H7 (cell line): ENCODE results near the gene PLPPR3. TPM values are rescaled to one million over a fixed set of nuclear protein-coding genes. Genes with fewer than 3 reads are reported as not detected.
A peak's percentile ranks its signal among the peaks of the same experiment; 100 is the strongest.
"Not testable (repeated sequence)": the region's sequence is repeated elsewhere in the genome, so short reads cannot be mapped to it uniquely, and the experiment has no call there.

ENCODE experiments used
- DNase-seq: peaks from one replicate; pipeline ENCODE4 v3.0.0; 2012
- H3K27me3 ChIP-seq: 2 replicates; pipeline ENCODE4 v1.6.0; 2011; ENCODE audit warnings: mild to moderate bottlenecking, low read length; ENCODE audit not compliant: control insufficient read depth, insufficient read depth
- H3K36me3 ChIP-seq: replicated peaks from 2 replicates; pipeline ENCODE4 v1.5.1; 2011; ENCODE audit warnings: low read length; ENCODE audit not compliant: control insufficient read depth, insufficient read depth
- H3K4me3 ChIP-seq: 2 replicates; pipeline ENCODE4 v1.5.1; 2011; ENCODE audit warnings: low read depth, mild to moderate bottlenecking, control low read depth, low read length, moderate library complexity; ENCODE audit not compliant: insufficient read depth
- total RNA-seq: library from RNA; depleted of rRNA; stranded (reverse); fragments of >200 nt; shearing (Covaris generic); gene quantifications from 2 replicates; pipeline ENCODE4 v1.2.3, GENCODE V29; 2014

PLPPR3 gene
- total RNA-seq, 1 experiment from 2014 or later = 52.0 TPM

DNA sequence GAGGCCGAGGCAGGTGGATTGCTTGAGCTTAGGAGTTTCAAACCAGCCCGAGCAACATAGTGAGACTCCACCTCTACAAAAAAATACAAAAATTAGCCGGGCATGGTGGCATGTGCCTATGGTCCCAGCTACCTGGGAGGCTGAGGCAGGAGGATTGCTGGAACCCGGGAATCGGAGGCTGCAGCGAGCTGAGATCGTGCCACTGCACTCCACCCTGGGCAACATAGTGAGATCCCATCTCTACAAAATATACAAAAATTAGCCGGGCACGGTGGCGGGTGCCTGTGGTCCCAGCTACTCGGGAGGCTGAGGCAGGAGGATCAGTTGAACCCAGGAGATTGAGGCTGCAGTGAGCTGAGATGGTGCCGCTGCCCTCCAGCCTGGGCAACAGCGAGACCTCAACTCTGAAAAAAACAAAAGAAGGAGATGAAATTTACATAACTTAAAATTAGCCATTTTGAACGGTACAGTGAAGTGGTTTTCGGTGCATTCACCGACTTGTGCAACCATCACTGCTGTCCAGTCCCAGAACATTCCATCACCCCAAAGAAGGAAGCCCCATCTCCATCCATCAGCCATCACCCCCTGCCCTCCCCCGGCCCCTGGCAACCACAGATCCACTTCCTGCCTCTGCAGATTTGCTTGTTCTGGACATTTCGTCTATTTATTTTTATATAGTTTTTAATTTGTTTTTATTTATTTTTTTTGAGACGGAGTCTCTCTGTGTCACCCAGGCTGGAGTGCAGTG, 4.3 kb upstream of the PLPPR3 start:
- Histone ChIP-seq H3K27me3 (no peaks in the 10 kb centered on the region), H3K36me3 (no peaks in the 10 kb centered on the region), H3K4me3 (no peak overlapping the region)
- DNase-seq = peak; percentile 16

DNA sequence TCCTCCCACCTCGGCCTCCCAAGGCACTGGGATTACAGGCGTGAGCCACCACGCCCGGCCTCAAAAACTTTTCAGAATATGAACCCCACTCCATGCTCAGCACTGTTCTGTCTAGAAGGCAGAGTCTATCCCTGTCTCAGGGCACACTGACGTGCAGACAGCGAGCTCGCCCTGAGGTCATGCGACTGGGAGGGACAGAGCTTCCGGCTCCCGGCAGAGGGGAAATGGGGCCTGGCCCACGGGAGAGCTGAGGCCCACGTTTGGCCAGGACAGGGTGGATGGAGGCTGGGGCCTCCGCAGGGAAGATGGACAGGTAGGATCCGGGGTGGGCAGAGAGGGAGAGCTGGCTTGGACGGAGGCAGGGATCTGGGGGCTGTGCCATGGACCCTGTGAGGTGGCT, 3.1 kb upstream of the PLPPR3 start:
- DNase-seq = peak; percentile 47
- no peaks in the 10 kb centered on the region for H3K36me3 ChIP-seq
- no peak overlapping the region for H3K4me3 ChIP-seq
- no peaks in the 10 kb centered on the region; the same call in 1 of the 2 replicates for H3K27me3 ChIP-seq

DNA sequence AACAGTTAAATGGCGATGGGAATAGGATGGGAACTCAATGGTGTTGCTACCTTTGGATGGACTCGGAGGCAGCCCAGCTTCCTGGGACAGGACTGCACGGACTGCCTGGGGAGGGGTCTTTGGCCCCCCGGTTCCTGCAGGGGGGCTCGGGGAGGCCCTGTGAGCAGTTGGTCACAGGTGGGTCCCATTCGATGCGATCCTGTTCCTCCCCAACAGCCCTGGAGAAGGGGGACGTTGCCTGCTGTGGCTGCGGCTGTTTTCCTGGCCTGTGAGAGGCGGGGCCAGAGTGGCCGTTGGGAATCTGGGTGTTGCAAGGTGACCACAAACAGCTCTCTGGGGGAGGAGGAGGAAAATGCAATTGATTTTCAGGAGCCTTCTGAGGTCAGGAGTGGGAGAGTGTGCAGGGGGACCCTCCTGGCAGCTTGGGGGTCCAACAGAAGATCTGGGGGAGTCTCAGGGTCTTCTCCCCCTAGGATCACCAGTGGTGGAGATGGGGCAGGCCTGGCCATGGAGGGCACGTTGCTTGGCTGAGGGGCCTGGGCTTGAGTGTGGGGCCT, 1.9 kb upstream of the PLPPR3 start:
- H3K27me3 ChIP-seq = no peaks in the 10 kb centered on the region; the same call in 1 of the 2 replicates
- H3K4me3 ChIP-seq = no peak overlapping the region
- no peaks in the 10 kb centered on the region for H3K36me3 ChIP-seq
- peak; percentile 86 for DNase-seq

DNA sequence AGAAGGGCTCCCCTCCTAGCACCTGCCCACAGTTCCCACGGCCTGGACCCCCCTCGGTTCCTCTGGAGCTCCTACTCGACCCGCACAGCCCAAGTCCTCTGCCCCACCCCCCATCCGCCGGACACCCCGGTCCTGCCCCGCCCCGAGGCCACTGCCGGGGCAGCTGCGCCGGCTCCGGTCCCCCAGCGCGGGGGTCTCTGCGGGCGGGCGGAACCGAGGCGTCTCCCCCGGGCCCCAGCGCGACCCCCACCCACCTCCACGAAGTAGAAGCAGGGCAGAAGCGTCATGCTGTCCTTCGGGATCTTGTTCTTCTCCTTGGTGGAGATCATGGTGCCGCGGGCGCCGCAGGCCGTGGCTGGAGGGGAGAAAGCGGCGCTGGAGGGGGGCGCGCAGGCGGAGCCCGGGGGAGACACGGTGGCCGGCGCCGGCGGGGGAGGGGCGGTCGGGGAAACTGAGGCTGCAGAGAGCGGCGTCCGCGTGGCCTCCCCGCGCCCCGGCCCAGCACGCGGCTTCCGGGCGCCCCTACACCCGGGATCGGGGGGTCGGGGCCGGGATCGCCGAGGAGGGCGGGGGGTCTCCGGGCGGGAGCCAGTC, 427 bp downstream of the PLPPR3 start:
- DNase-seq = peak; percentile 93
- Histone ChIP-seq H3K4me3 (peak overlapping the region; percentile 66), H3K36me3 (no peaks in the 10 kb centered on the region; the same call in 1 of the 2 replicates), H3K27me3 (no peaks in the 10 kb centered on the region; the same call in 1 of the 2 replicates)

DNA sequence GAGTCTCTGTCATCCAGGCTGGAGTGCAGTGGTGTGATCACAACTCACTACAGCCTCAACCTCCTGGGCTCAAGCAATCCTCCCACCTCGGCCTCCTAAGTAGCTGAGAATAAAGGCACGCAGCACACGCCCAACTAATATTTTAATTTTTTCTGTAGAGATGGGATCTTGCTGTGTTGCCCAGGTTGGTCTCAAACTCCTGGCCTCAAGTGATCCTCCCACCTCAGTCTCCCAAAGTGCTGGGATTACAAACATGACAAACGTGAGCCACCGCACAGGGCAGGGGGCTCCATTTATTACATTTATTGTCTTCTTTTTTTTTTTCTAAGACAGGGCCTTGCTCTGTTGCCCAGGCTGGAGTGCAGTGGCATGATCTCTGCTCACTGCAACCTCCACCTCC, 1.5 kb downstream of the PLPPR3 start:
- not testable (repeated sequence) for H3K27me3 ChIP-seq, DNase-seq, H3K4me3 ChIP-seq, H3K36me3 ChIP-seq

DNA sequence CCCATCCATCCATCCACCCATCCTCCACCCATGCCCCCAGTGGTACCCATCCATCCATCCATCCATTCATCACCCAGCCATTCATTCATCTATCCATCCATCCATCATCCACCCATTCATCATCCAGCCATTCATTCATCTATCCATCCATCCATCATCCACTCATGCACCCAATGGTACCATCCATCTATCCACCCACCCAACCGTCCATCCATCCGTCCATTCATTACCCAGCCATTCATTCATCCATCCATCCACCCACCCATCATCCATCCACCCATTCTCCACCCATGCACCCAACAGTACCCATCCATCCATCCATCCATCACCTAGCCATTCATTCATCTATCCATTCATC, 5.3 kb downstream of the PLPPR3 start:
- H3K36me3 ChIP-seq = peaks cover 2% of the 10 kb centered on the region
- no peak overlapping the region for H3K4me3 ChIP-seq
- H3K27me3 ChIP-seq = no peaks in the 10 kb centered on the region; the same call in 1 of the 2 replicates
- no peak for DNase-seq

DNA sequence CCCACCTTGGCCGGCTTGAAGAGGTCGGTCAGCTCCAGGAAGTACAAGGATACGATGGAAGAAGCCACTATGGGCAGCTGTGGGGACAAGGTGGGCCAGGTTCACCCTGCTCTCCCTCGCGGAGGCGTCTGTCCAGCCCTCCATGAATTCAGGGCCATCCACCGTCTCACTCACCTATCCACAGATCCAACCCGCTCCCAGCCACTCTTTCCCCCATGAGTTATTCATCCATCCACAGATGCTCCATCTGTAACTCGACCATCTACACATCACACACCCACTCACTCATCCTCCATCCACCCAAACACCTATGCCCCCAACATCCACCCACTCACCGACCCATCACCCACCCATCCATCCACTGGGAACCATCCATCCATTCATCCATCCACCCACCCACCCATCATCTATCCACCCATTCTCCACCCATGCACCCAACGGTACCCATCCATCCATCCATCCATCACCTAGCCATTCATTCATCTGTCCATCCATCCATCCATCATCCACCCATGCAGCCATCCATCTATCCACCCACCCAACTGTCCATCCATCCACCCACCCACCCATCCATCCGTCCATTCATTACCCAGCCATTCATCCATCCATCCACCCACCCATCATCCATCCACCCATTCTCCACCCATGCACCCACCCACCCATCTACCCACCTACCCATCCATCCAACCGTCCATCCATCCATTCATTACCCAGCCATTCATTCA, 5.8 kb downstream of the PLPPR3 start:
- no peak for DNase-seq
- H3K4me3 ChIP-seq = no peak overlapping the region
- H3K36me3 ChIP-seq = peaks cover 3% of the 10 kb centered on the region
- no peaks in the 10 kb centered on the region; the same call in 1 of the 2 replicates for H3K27me3 ChIP-seq

DNA sequence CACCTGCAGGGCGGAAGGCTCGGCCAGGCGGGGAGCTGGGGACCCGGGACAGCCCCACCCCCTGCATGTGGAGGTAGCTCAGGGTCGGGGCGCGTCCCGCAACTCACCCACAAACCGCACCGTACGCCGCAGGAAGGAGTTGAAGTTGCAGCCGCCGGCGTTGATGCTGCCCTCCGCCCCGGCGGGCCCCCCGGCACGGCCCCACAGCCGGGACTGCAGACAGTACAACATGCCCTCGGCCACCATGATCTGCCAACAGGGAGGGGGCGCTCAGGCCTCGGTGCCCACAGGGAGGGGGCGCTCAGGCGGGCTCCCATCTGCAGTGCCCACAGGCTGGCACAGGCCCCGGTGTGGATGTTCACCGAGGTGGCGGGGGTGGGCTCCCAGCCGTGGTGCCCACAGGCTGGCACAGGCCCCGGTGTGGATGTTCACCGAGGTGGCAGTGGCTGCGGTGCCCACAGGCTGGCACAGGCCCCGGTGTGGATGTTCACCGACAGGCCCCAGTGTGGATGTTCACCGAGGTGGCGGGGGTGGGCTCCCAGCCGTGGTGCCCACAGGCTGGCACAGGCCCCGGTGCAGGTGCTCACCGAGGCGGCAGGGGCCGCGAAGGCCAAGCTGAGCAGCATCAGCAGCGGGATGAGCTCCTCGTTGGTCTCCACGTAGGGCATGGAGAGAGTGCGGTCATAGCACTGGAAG, 6.5 kb downstream of the PLPPR3 start:
- H3K27me3 ChIP-seq = no peaks in the 10 kb centered on the region
- H3K4me3 ChIP-seq = no peak overlapping the region
- peak; percentile 84 for DNase-seq
- H3K36me3 ChIP-seq = peaks cover 8% of the 10 kb centered on the region

DNA sequence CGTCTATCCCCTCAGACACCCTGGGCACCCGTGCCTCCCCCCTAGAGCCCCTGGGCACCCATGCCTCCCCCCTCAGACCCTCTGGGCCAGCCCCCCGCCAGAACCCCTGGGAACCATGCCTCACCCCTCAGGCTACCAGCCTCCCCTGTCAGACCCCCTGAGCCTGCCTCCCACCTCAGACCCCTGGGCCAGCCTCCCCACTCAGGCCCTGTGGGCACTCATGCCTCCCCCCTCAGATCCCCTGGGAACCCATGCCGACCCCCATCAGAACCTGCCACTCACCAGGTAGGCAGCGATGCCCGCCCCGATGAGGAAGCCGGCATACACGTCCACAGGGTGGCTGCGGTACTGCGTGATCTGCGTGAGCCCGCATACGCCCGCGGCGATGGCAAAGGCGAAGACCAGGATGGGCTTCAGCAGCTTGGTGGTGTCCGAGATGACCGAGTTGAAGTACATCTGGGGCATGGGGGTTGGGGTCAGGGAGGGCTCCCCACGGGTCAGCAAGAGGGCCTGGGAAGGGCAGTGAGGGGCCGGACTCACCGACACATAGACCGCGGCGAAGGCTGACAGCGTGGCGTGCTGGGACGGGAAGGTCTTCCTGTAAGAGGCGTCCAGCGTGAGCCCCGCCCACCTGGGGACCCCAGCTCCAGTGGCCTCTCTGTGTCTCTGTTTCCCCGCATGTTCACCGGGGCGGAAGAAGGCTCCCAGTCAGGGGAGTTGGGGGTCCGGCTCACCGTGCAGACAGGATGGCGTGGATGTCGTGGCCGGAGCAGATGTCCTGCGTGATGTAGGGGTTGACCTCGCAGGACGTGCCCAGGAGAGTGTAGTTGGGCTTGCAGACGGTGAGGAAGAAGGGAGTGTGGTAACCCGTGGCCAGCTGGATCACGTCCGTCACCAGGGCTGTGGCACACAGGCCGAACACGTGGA, 7.3 kb downstream of the PLPPR3 start:
- Histone ChIP-seq H3K36me3 (peaks cover 11% of the 10 kb centered on the region), H3K4me3 (no peak overlapping the region), H3K27me3 (no peaks in the 10 kb centered on the region)
- peak; percentile 79 for DNase-seq

DNA sequence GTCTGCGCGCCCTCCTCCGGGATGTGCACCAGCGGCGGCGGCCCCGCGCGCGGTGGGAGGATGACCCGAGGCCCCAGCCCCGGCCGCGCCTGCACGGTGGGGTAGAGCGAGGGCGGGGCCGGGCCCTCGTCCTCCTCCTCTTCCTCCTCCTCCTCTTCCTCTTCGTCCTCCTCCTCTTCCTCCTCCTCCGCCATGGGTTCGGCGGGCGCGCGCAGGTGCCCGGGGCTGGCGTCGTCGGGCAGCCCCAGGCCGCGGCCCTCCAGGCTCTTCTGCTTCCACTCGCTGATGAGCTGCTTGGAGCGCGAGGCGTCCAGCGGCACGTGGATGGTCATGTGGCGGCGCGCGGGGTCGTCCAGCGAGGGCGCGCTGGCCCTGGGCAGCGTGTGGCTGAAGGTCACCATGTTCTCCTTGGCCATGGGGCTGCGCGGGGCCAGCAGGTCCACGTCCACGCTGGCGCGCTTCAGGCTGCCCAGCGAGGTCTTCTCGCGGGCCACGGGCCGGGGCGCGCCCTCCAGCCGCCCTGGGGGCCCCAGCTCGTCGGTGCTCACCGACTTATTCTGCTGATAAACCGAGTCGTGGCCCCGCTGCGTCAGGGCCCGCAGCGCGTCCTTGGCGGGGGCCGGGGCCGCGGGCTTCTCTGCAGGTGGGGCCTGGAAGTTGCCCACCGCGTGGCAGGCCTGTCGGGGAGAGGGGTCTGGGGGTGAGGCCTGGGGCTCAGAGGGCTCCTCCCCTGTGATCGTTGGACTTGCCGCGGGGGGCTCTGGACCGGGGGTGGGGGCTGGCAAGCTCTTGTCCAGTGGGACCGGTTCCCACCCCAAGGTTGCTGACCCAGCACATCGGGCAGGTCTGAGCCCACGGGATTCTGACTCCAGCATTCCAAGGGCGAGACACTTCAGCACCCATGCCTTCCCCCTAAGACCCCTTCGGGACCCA, 8.3 kb downstream of the PLPPR3 start:
- Histone ChIP-seq H3K27me3 (no peaks in the 10 kb centered on the region), H3K4me3 (no peak overlapping the region), H3K36me3 (peaks cover 15% of the 10 kb centered on the region)
- peak; percentile 79 for DNase-seq

DNA sequence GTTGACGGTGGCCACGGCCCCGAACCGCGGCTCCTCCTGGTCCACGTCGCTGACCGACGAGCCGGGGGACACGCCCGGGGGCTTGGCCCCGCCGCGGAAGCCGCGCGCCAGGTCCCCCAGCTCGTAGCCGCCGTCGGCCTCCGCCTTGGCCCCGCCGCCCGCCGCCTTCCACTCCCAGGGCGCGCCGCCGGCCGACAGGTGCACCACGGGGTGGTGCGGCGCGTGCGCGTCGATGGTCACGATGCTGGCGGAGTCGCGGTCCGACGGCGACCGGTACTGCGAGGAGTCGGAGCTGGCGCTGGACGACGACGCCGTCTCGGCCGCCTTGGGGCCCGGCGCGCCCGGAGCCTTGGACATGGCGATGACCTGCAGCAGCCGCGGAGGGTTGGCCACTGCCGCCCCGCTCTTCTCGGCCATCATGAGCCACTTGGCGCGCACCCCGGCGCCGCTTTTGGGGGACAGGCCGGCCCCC, 9.0 kb downstream of the PLPPR3 start:
- no peak overlapping the region for H3K4me3 ChIP-seq
- DNase-seq = no peak
- peaks cover 17% of the 10 kb centered on the region for H3K36me3 ChIP-seq
- H3K27me3 ChIP-seq = no peaks in the 10 kb centered on the region

DNA sequence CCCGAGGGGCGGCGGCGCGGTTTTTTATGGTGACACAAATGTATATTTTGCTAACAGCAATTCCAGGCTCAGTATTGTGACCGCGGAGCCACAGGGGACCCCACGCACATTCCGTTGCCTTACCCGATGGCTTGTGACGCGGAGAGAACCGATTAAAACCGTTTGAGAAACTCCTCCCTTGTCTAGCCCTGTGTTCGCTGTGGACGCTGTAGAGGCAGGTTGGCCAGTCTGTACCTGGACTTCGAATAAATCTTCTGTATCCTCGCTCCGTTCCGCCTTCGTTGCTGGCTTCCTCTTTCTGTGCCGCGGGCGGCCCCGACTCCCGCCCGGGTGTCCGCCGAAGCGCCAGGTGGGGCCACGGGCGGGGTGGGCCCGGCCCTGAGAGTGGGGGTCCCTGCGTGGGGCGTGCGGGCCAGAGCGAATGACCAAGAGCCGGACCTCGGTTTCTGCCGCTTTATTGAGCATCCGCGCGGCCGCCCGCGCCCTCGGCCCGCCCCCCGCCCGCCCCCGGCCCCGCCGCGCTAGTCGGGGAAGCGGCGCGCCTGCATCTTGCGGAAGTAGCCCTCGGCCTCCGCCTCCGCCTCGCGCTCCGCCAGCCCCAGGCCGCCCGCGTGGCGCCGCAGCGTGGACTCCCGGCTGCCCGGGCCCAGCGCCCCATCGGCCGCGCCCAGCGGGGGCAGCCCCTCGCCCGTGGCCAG, 9.6 kb downstream of the PLPPR3 start:
- DNase-seq = peak; percentile 83
- H3K36me3 ChIP-seq = peaks cover 22% of the 10 kb centered on the region

More for the DNA sequence above, 9.6 kb downstream of the PLPPR3 start:
- no peak overlapping the region for H3K4me3 ChIP-seq
- H3K27me3 ChIP-seq = no peaks in the 10 kb centered on the region
